ENCODE measurements around the gene INTS6.

- TF ChIP-seq SUZ12 (IDR thresholded peaks at IDR 0.05; ENCODE audit: extremely low read depth, insufficient read depth, insufficient read length) (no peak), ZNF274 (IDR thresholded peaks at IDR 0.05; ENCODE audit: low read depth, low read length) (no peak)
These were observed 124.9 kb downstream of the INTS6 start for GRCh38 chr13:51327961-51328360.
